ENCODE data around the gene GJB2.

Gene GJB2

DNA sequence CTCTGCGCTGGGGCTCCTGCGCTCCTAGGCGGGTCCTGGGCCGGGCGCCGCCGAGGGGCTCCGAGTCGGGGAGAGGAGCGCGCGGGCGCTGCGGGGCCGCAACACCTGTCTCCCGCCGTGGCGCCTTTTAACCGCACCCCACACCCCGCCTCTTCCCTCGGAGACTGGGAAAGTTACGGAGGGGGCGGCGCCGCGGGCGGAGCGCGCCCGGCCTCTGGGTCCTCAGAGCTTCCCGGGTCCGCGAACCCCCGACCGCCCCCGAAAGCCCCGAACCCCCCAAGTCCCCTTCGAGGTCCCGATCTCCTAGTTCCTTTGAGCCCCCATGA, at the start of gene GJB2:
GJB2 (minus strand) TSS at position 103 of the 326 bp plus-strand sequence. CDS start 3,357 bp downstream, outside the sequence.
- DNase-seq = peak; percentile 10

DNA sequence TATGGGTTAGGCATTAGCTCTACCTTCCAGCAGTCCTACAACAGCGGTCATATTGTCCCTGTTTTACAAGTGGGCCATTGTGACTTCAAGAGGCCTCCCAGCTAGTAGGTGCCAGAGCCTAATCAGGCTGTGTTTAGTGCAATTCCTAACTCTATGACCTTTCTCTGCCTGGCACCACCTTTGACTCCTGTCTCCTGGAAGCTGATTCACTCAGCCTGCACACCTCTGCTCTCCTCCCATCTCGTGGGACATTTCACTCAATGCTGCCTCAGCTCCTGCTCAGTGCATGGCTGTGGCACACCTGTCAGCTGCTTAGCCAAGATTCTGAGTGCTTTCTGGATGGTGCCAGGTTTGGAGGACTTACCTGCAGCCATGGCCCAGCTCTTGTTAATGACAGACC, 48.9 kb upstream of the GJB2 start:
- DNase-seq = no peak

DNA sequence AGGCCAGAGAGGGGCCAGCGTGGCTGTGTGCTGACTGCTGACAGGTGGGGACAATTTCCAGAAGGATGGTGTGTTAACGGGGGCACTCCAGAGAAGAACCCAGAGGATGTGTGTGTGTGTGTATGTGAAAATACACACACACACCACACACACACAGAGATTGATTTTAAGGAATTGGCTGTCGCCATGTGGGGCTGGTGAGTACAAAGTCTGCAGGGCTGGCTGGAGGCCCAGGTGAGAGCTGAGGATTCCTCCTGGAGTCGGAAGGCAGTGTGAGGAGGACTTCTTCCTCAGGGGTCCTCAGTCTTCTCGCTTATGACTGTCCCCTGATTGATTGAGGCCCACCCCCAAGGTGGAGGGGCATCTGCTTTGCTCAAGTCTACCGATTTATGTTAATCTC, 47.0 kb upstream of the GJB2 start:
- DNase-seq = no peak

DNA sequence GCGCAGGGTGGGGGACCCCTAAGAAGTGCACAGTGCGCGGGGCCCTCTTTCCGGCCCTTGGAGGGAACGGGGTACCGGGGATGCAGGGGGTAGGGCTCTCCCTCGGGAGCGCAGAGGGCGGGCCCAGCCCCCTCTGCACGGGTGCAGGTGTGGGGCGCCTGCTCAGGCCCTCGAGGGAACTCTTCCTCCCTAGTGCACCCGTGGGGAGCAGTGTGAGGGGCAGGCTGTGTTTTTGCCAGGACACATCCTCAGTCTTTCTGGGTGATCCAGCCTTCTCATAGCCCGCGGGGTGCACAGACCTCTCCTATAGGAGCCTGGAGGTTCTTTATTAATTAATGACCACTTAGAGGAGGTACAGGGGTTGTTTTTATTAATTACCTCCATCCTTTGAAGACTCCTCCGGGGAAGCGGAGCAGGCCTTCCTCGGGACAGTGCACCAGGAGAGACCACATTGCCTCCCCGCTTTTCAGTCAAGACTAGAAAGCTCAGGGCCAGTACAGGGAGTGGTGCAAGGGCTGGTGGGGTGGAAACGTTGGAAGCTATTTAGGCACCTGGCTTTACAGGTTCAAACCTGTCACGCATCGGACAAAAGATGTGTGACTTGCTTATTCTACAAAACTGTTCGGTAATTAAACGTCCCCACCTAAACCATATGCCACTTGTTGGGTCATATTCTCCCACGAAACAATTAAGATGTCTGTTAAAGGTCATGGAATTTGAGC, 40.0 kb upstream of the GJB2 start:
- no peak for DNase-seq

DNA sequence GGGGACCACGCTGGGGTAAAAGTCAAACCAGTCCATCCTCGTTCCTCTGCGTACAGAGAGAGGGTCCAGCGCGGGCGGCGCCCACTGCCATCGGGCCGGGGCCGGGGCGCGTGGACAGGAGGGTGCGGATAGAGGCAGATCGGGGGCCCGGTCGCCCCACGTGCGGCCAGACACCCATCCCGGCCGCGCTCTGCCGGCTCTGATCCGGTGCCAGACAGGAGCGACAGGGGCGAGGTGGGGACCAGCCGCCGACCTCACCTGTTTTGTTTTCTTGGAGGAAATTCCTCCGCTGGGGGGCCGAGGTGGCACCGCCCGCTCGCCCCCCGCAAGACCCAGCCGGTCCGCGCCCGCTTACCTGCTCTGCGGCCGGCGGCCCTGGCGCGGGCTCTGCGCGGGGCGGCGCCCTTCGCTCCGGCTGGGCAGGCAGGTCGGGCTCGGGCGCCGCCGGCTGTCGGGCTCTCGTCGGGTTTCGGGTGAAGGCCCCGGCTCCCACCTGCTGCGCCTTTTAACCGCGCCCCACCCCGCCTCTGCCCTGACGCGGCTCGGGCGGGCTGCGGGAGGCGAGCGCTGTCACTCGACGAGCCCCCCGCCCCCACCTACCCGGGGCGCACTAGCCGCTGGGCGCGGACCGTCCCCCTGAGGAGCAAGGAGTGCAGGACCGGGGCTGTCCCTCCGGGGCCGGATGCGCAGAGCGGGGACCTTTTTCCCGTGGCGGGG, 39.3 kb upstream of the GJB2 start, which contains the start of gene GJB6:
GJB6 (minus strand) TSS at position 481 of the 717 bp plus-strand sequence. CDS start 8,839 bp downstream, outside the sequence.
- DNase-seq = peak; percentile 3

DNA sequence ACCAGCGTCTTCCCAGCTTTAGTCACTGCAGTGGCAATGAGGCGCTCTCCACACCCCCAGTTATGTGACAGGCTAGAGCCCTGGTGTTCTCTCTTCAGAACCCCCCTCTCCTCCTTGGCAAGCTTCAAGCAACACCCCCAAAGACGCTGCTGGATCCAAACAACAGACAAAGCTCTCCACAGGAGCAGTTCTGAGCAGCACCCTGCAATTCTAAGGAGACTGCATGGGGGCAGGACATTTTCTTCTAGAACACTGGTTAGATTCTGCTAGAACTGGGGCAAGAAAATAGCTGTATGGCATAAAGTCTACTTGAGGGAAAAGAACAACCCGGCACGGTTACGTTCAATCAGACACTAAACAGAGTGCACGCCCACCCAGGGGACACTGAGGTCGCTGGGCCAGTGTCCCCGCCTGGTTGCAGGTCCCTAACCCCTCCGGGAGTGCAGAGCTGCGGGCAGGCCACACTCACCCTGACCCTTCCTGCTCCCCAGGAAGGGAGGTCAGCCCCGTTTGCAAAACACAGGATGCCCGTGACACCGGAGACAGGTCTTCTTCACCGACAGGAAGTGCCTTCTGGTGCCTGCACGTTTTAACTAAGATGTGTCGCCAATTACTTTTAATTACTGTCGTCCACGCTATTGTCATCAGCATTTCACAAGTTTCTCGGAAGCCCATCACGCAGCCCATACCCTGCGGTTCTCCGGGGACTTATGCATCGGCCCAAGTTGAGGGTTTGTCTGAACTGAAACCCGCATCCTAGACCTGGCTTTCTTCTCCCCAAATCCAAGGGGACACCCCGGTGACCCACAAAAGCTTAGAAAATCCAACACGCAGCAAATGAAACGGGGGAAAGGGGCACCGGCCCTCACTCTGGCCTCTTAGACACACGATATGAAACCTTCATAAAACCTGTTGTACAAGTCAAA, 38.4 kb upstream of the GJB2 start:
- DNase-seq = no peak

DNA sequence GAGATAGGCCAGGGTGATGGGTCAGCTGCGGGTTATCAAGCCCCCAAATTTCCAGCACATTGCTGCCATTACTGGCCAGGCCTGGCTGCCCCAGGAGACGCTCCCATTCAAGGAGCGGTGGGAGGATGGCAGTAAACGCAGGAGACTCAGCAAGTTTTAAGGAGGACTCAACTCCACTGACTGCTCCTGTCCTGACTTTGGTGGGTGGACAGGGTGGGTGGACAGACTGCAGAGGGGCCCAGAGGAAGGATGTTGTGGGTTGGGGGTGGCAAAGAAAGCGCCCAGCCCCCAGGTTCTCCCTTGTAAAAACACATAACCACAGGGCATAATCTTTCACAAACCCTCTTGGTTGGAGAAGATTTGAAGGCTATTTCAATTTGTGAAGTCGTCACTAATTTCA, 35.0 kb upstream of the GJB2 start:
- DNase-seq = no peak

DNA sequence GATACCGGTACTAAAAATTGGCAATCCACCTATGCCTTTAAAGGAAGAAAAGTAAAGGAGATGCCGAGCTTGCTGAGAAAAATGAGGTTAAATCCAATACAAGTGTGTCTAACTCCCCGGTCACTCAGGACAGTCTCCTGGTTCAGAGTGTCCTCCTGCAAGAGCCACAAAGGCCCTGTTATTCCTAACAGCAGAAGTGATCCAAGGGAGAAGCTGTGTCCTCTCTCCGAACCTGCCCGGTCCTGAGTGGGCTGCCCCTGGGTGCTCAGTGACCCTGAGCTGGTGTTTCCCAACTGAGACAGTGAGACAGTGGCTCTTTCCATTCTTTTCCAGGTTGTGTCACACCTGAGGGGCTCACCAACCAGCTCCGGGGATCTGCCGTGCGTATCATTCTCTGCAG, 34.5 kb upstream of the GJB2 start:
- no peak for DNase-seq

DNA sequence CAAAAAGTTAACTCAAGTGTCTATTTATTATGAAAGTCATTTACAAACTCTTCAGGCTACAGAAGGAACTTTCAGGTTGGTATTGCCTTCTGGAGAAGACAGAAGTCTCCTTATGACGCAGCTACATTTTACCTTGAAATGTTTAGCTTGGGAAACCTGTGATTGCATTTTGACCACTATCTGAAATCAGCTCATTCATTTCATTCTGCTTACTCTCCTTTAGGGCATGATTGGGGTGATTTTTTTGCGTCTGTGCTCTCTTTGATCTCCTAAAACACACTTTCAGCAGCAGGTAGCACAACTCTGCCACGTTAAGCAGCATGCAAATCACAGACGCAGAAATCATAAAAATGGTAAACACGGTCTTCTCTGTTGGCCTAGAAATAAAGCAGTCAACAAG, 29.8 kb upstream of the GJB2 start:
- DNase-seq = no peak

DNA sequence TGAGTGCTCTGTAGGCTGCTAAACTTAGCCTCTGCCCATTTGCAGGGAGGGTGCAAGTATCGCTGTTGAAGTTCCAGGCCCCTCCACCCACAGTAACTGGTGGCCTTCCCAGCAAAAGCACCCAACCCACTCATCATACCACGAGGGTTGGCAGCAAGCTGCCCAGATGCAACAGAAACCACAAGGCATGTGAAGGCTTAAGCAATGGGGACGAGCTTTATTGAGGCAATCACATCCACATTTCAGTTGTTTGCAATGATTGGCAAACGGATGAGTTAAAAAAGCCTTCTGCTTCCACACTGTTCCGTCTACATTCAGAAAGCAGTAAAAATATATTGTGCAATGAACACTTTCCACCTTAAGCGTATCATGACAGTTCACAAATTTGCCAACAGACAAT, 29.0 kb upstream of the GJB2 start:
- DNase-seq = no peak

DNA sequence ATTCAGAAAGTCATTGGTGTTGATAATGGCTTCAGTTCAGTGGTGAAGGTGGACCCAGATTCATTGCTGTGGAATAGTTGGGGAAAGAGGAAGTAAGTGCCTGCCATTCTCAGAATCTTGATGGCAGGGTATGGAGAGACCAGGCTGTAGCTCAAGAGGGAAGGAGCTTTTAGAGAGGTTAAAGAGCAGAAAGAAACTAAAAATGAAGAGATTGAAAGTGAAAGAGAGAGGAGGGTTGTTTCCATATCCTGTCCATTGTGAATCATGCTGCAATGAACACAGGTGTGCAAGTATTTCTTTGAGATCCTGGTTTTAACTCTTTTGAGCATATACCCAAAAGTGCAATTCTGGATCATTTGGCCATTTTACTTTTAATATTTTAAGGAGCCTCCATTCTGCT, 26.8 kb upstream of the GJB2 start:
- DNase-seq = no peak

DNA sequence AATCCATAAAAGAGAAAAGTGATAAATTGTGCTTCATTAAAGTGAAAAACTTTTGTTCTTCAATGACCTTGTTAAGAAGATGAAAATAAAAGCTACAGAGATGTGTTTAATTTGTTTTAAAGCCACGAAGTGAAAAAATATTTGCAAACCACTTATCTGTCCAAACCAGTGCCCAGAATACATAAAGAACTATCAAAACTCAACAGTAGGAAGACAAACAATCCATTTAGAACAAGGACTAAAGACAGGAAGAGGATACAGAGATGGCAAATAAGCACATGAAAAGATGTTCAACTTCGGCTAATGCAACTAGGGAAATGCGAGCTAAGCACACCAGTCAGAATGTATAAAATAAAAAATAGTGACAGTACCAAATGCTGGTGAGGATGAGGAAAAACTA, 24.4 kb upstream of the GJB2 start:
- peak; percentile 21 for DNase-seq

DNA sequence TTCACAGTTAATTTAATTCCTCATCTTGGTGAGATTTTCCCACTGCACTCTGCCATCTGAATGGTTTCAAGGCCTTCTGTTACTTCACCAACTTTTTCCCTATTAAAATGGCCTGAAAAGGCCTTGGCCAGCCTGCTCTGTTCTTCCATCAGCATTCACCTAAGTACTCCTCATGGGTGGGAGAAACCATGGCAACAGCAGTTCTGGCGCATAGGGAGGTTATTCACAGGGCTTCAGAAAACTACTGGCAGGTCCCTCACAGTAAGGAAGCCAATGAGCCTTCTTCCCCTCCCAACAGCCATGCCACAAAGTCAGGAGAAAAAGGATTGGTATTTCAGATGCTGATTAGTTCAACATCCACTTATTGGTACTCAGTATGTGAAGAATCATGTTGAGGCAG, 17.2 kb upstream of the GJB2 start:
- DNase-seq = no peak

DNA sequence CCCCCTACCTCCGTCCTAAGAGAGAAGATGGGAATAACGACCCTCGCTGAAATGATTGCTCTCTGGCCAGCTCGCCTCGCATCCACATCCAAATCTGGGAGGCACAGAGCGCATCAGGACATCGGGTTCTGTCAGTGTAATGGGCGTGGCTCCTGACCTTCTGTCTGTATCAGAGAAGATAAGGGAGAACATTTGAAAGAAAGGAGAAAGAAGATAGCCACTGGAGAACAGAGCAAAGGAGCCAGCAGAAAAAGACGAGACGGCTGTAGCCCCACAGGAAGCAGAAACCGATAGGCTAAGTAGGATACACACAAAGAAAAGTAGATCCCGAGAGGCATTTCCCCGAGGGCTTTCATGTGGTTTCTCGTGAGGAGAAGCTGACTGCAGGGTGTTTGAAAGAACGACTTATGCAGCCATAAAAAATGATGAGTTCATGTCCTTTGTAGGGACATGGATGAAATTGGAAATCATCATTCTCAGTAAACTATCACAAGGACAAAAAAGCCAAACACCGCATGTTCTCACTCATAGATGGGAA, 14.0 kb upstream of the GJB2 start:
- DNase-seq = no peak

DNA sequence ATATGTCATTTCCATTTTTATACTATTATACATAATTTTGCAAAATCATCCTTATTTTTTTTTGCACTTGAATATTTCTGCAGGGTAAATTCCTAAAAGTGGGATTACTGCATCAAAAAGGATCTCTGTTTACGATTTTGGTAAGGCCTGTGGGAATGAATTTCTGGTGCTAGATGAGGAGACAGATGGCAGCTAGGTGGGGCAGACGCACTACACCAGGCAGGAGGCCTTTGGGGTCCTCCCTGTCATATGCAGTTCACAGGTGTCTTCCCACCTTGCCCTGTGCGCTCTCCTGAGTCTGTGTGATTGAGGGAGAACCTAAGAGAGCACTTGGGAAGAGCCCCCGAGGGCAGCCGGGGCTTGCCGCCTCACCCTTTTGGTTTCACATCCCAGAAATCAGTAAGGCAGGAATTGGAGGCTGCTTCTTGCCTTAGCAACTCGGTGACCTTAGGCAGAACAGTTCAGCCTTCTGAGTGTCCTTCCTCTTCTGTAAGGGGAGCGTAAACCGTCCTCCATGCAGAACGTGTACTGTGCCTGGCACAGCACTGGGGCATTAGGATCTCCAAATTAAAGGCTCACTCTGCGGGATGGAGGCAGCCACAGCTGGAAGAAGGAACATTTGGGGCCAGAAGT, 13.4 kb upstream of the GJB2 start:
- no peak for DNase-seq

DNA sequence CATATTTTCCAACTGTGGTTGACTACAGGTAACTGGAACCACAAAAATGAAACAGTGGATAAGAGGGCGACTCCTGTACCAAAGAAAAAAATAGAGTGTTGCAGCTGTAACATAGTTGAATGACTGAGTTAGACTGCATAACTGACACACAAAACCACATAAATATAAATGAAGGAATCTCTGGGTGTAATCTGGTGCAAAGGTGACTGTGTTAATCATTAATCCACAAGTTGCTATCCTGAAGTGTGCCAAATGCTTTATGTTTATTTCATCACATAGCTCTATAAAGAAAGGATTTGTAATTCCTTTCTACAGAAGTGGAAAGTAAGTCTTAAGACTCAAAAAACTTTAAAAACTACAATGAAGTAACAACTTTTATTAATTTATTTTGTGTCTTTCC, 6.0 kb upstream of the GJB2 start:
- DNase-seq = no peak

DNA sequence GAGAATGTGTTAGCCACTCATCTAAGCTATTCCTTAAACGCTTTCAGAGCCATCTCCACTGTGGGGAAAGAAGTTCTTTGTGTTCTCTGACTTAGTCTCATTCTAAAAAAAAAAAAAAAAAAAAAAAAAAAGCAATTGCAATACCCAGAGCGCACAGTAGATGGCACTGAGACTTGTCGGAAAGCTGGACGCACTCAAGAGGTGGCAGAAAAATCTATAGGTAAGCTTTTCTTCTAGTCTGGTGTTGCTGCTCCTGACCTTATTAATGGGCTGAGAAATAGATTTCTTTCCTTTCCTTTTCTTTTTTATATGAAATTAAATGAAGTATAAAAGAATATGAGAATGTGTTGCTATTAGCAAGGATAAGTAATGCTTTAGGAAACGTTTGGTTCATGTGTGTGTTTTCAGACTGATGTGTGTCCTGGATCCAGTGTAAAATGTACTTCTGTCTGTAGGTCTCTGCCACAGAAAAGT, 4.7 kb upstream of the GJB2 start:
- DNase-seq = peak; percentile 29

DNA sequence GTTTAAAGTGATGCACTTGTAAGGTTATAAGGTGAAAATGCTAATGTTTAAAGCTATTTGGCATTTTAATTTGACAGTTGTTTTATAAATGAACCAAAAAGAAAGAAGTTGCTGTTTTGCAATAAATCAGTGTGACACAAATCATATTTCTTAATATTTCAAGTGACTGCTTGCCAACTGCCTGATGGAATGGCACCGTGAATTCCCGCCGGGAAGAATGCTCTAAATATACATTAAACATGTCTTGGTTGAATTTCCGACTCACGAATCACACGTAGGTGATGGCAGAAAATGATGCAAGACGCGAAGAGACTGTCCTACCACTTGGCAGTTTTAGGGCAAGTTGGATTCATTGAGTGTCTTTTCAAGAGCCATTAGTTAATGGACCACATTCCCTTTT, 3.1 kb upstream of the GJB2 start:
- no peak for DNase-seq

DNA sequence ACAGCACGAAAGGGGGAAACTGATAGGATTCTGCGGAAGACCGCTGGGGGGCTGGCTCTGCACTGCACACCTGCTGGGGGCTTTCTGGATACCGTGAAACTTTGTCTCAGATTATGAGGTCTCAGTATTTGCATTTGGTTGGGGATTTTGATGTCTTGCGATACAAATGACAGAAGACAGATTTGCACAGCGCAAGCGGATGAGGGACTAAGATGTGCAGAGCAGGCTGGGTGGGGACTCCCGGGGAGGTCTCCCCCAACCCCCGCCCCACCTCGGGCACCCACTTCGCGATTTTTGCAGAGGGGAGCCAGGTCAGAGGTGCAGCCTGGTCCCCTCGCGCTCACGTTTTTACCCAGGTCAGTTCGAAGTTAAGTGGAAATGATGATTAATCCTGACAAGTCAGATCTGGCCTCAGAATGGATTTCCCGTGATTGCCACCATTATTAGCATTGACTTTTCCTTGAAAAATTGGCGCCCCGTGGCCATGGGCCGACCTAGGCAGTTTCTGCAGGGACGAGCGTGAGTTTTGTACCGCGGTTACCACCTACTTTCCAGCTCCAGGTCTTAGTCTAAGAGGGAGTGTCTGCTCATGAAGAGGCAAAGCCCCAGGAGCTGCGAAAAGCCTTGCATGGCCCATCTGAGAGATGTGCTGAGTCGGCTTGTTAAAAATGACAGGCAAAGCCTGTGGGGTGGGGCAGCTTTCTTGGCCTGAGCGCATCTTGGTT, 1.3 kb upstream of the GJB2 start:
- no peak for DNase-seq

DNA sequence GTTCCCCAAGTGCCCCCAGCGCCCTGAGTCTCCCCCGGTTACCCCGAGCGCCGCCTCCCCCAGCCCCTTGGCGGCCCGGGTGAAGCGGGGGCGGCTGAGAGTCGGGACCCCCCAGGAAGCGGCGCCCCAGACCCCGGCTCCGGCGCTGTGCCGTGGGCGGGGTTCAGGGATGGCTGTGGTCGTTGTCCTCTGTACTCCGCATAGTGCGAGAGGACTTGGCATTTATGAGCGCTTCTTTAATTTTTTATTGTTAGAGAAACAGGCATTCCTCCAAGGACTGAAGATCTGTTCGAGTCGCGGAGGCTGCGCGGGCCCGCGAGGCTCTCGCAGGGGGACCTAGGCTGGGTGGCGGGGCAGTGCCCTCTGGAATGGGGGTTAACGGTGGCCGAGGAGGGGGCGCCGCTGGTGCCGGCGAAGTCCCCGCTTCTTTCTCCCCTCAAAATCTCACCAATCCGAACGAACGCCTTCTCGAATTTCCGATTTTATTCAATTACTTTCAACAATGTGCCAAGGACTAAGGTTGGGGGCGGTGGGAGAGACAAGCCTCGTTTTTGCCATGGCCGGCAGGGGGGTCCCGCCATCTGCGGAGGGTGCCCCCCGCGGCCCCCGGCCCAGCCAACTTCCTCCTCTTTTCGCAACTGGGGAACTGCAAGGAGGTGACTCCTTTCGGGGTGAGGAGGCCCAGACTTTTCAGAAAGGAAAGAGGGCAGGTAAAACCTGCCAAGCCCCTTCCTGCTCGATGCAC, 596 bp upstream of the GJB2 start:
- DNase-seq = no peak

DNA sequence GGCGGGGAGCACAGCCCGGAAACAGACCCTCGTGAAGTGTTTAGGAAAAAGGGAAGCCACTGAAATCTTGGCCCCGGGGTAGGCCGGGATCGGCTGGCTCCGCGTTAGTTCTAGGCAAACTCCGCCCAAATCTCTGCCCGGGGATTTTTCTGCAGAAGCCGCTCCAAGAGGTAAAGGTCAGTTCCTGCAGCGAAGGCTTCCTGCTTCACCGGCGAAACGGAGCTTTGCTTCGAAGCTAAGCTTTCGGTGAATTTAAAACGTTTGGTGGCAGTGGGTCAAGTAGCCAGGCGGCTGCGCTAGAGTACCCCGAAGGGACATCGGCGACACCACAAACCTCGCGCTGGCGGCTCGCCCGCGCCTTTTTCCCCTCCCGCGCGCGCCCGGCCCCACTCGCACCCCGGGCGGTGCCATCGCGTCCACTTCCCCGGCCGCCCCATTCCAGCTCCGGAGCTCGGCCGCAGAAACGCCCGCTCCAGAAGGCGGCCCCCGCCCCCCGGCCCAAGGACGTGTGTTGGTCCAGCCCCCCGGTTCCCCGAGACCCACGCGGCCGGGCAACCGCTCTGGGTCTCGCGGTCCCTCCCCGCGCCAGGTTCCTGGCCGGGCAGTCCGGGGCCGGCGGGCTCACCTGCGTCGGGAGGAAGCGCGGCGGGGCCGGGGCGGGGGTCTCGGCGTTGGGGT, 441 bp downstream of the GJB2 start:
- DNase-seq = peak; percentile 25
